WERI-Rb-1 (cell line): ENCODE measurements around the gene CA7.

ENCODE experiments used
- DNase-seq: peaks from one replicate; pipeline ENCODE4 v3.0.0-alpha.2; 2020
- H3K27ac ChIP-seq: fragments of 250-450 bp; sonication (Bioruptor Pico); 2 replicates; pipeline ENCODE4 v1.5.1; 2020; ENCODE audit warnings: mild to moderate bottlenecking, moderate library complexity
- H3K27me3 ChIP-seq: fragments of 250-450 bp; sonication (Bioruptor Pico); 2 replicates; pipeline ENCODE4 v1.5.1; 2021; ENCODE audit warnings: mild to moderate bottlenecking, low read depth, moderate library complexity; ENCODE audit not compliant: insufficient read depth, severe bottlenecking
- H3K36me3 ChIP-seq: fragments of 250-450 bp; sonication (Bioruptor Pico); 2 replicates; pipeline ENCODE4 v1.5.1; 2020; ENCODE audit warnings: mild to moderate bottlenecking, moderate library complexity
- H3K4me3 ChIP-seq: 2 replicates; pipeline ENCODE4 v1.5.1; 2011; ENCODE audit warnings: low read depth, mild to moderate bottlenecking, control low read depth, low read length
- H3K9me3 ChIP-seq: fragments of 250-450 bp; sonication (Bioruptor Pico); 2 replicates; pipeline ENCODE4 v1.5.1; 2021; ENCODE audit warnings: mild to moderate bottlenecking, moderate library complexity; ENCODE audit not compliant: severe bottlenecking
- CTCF ChIP-seq: IDR thresholded peaks from 2 replicates; pipeline ENCODE4 v1.5.1; 2011; ENCODE audit warnings: low read depth, mild to moderate bottlenecking, control low read depth, inconsistent platforms, low read length

The CA7 gene

GRCh38 chr16:66846266-66846665 lies 2.1 kb downstream of the CA7 start:
- no peak overlapping the region for H3K4me3 ChIP-seq
- no peaks in the 10 kb centered on the region for H3K36me3 ChIP-seq
- peaks cover 18% of the 10 kb centered on the region for H3K27me3 ChIP-seq
- TF ChIP-seq CTCF, result no peak
- DNase-seq, result no peak
- no peak overlapping the region for H3K27ac ChIP-seq
- no peaks in the 10 kb centered on the region for H3K9me3 ChIP-seq

- H3K27ac ChIP-seq, result no peak overlapping the region
- H3K27me3 ChIP-seq, result peaks cover 18% of the 10 kb centered on the region
- H3K9me3 ChIP-seq, result no peaks in the 10 kb centered on the region
- DNase-seq, result no peak
- H3K36me3 ChIP-seq, result no peaks in the 10 kb centered on the region
- no peak for TF ChIP-seq CTCF
- H3K4me3 ChIP-seq, result no peak overlapping the region
Observed at GRCh38 chr16:66846831-66847230, 2.6 kb downstream of the CA7 start.

- H3K27me3 ChIP-seq, result peaks cover 18% of the 10 kb centered on the region
- H3K27ac ChIP-seq, result no peak overlapping the region
- H3K36me3 ChIP-seq, result no peaks in the 10 kb centered on the region
- H3K9me3 ChIP-seq, result no peaks in the 10 kb centered on the region
- no peak overlapping the region for H3K4me3 ChIP-seq
- no peak for TF ChIP-seq CTCF
- no peak for DNase-seq
Observed at GRCh38 chr16:66847533-66848067, 3.4 kb downstream of the CA7 start.

GRCh38 chr16:66848172-66848571 lies 4.0 kb downstream of the CA7 start:
- DNase-seq, result no peak
- Histone ChIP-seq H3K27me3 (peaks cover 18% of the 10 kb centered on the region), H3K36me3 (no peaks in the 10 kb centered on the region), H3K9me3 (no peaks in the 10 kb centered on the region), H3K27ac (no peak overlapping the region), H3K4me3 (no peak overlapping the region)
- TF ChIP-seq CTCF, result no peak

- no peak for DNase-seq
- Histone ChIP-seq H3K9me3 (no peaks in the 10 kb centered on the region), H3K27me3 (peaks cover 15% of the 10 kb centered on the region), H3K36me3 (no peaks in the 10 kb centered on the region), H3K4me3 (no peak overlapping the region), H3K27ac (no peak overlapping the region)
- TF ChIP-seq CTCF, result no peak
Observed at GRCh38 chr16:66849021-66849420, 4.8 kb downstream of the CA7 start.

GRCh38 chr16:66849549-66849948 lies 5.3 kb downstream of the CA7 start:
- no peak for DNase-seq
- H3K36me3 ChIP-seq, result no peaks in the 10 kb centered on the region
- H3K27ac ChIP-seq, result no peak overlapping the region
- H3K4me3 ChIP-seq, result no peak overlapping the region
- H3K9me3 ChIP-seq, result no peaks in the 10 kb centered on the region
- no peak for TF ChIP-seq CTCF
- H3K27me3 ChIP-seq, result peaks cover 12% of the 10 kb centered on the region
